ENCODE data around the gene ADARB2. TPM values are rescaled to one million over a fixed set of nuclear protein-coding genes. Genes with fewer than 3 reads are reported as not detected.

ADARB2 gene
- total and polyA plus RNA-seq, 8 donors = 0.41 to 0.92 (median 0.76) TPM

- intact Hi-C loops (cut with DNase I) = no loop called here
- peaks cover 0 to 16% of the 10 kb centered on the region in 2 donors for H3K27me3 ChIP-seq
- DNase-seq (no peak), ATAC-seq (no peak)
- H3K4me1 ChIP-seq = no peaks in the 10 kb centered on the region
- no peaks in the 10 kb centered on the region for H3K9me3 ChIP-seq
- H3K36me3 ChIP-seq = no peaks in the 10 kb centered on the region
- TF ChIP-seq, protein P1, sequence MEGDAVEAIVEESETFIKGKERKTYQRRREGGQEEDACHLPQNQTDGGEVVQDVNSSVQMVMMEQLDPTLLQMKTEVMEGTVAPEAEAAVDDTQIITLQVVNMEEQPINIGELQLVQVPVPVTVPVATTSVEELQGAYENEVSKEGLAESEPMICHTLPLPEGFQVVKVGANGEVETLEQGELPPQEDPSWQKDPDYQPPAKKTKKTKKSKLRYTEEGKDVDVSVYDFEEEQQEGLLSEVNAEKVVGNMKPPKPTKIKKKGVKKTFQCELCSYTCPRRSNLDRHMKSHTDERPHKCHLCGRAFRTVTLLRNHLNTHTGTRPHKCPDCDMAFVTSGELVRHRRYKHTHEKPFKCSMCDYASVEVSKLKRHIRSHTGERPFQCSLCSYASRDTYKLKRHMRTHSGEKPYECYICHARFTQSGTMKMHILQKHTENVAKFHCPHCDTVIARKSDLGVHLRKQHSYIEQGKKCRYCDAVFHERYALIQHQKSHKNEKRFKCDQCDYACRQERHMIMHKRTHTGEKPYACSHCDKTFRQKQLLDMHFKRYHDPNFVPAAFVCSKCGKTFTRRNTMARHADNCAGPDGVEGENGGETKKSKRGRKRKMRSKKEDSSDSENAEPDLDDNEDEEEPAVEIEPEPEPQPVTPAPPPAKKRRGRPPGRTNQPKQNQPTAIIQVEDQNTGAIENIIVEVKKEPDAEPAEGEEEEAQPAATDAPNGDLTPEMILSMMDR (IDR thresholded peaks at IDR 0.05) = no peak
- H3K4me3 ChIP-seq = no peak overlapping the region
- H3K27ac ChIP-seq = no peak overlapping the region
Measured at GRCh38 chr10:1188558-1189135, 548.7 kb downstream of the ADARB2 start.

- no peaks in the 10 kb centered on the region for H3K36me3 ChIP-seq
- H3K27ac ChIP-seq = no peak overlapping the region
- H3K4me1 ChIP-seq = no peaks in the 10 kb centered on the region
- peaks cover 0 to 21% of the 10 kb centered on the region in 2 donors for H3K27me3 ChIP-seq
- intact Hi-C loops (cut with DNase I) = no loop called here
- H3K4me3 ChIP-seq = no peak overlapping the region
- TF ChIP-seq, protein P1 (IDR thresholded peaks at IDR 0.05) = no peak
- no peak for DNase-seq
- H3K9me3 ChIP-seq = no peaks in the 10 kb centered on the region
- ATAC-seq = no peak
Measured at GRCh38 chr10:1187855-1188557, 549.3 kb downstream of the ADARB2 start.

- peaks cover 0 to 28% of the 10 kb centered on the region in 2 donors for H3K27me3 ChIP-seq
- no peak overlapping the region for H3K4me3 ChIP-seq
- no peaks in the 10 kb centered on the region for H3K36me3 ChIP-seq
- no peaks in the 10 kb centered on the region for H3K9me3 ChIP-seq
- TF ChIP-seq, protein P1 (IDR thresholded peaks at IDR 0.05) = no peak
- H3K27ac ChIP-seq = no peak overlapping the region
- DNase-seq (peak in 2 of 4 donors; percentile 17 to 72), ATAC-seq (no peak)
- intact Hi-C loops (cut with DNase I) = no loop called here
- H3K4me1 ChIP-seq = no peaks in the 10 kb centered on the region
Measured at GRCh38 chr10:1187151-1187854, 550.0 kb downstream of the ADARB2 start.

DNA sequence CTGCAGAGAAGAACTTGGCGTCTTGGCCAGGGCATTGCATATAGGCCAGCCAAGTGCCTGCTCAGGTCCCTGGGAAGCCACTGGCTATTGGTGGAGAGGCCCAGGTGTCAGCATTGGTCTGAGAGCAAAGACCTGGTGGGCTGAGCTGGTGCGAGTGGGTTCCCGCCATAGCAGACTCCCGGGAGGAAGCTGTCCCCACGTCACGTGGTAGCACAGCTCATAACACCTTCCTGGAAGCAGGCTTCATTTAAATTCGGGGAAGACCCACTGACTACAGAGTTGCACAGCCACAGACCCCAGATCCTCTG is 550.7 kb downstream of the ADARB2 start:
- no peak overlapping the region for H3K27ac ChIP-seq
- no peaks in the 10 kb centered on the region for H3K4me1 ChIP-seq
- H3K27me3 ChIP-seq = peaks cover 0 to 28% of the 10 kb centered on the region in 2 donors
- no peak for ATAC-seq
- TF ChIP-seq, protein P1 (IDR thresholded peaks at IDR 0.05) = no peak
- H3K4me3 ChIP-seq = no peak overlapping the region
- no peak for DNase-seq
- intact Hi-C loops (cut with DNase I) = no loop called here
- H3K9me3 ChIP-seq = no peaks in the 10 kb centered on the region
- H3K36me3 ChIP-seq = no peaks in the 10 kb centered on the region
